H1 (cell line): ENCODE results near the gene LYRM4. TPM values are rescaled to one million over a fixed set of nuclear protein-coding genes. Genes with fewer than 3 reads are reported as not detected.

Source experiments
- CTCF ChIA-PET: fragments of 300-600 bp; sonication (Branson Sonifier 250); formaldehyde crosslinking; loops from one replicate; lab custom pipeline; 2021; ENCODE audit not compliant: partially characterized antibody; lab: Charles Lee
- POLR2A ChIA-PET: fragments of 300-600 bp; sonication (Branson Sonifier 250); formaldehyde crosslinking; loops from one replicate; lab custom pipeline; 2021; ENCODE audit warnings: inconsistent platforms; ENCODE audit not compliant: partially characterized antibody; lab: Charles Lee
- DNase-seq, 2 experiments: peaks; one replicate each; pipeline versions ENCODE4 v3.0.0 to v3.0.0-alpha.2; 2010 to 2022; ENCODE audit warnings: low spot score in 2 of 2, low read depth in 1 of 2, mixed read lengths in 1 of 2
- FAIRE-seq: peaks from 2 replicates; lab custom pipeline; 2011; peaks lifted over from hg19 to GRCh38; lab: Jason Lieb, UNC
- H2AFZ ChIP-seq: 2 replicates; pipeline ENCODE4 v1.8.1; 2012; ENCODE audit warnings: low read length, inconsistent platforms
- H2AK5ac ChIP-seq: 2 replicates; pipeline ENCODE4 v1.6.1; 2013; ENCODE audit warnings: low read depth, low read length
- H2BK120ac ChIP-seq: replicated peaks from 2 replicates; pipeline ENCODE3; 2013; ENCODE audit warnings: low read depth, low read length, inconsistent platforms
- H2BK12ac ChIP-seq: 2 replicates; pipeline ENCODE4 v1.6.1; 2013; ENCODE audit warnings: low read depth, low read length
- H2BK15ac ChIP-seq: 2 replicates; pipeline ENCODE4 v1.6.1; 2013; ENCODE audit warnings: low read length
- H2BK20ac ChIP-seq: 2 replicates; pipeline ENCODE4 v1.6.1; 2013; ENCODE audit warnings: low read length
- H2BK5ac ChIP-seq: 2 replicates; pipeline ENCODE4 v1.6.1; 2013; ENCODE audit warnings: low read depth, low read length
- H3K14ac ChIP-seq: 2 replicates; pipeline ENCODE4 v1.6.1; 2013; ENCODE audit warnings: inconsistent platforms; ENCODE audit not compliant: insufficient read length
- H3K18ac ChIP-seq: 2 replicates; pipeline ENCODE4 v1.6.1; 2013; ENCODE audit warnings: low read length; ENCODE audit errors: extremely low read depth
- H3K23ac ChIP-seq: 2 replicates; pipeline ENCODE4 v1.6.1; 2013; ENCODE audit warnings: inconsistent platforms; ENCODE audit not compliant: insufficient read length
- H3K23me2 ChIP-seq: 2 replicates; pipeline ENCODE4 v1.6.1; 2013; ENCODE audit warnings: low read depth, low read length
- H3K27ac ChIP-seq: 2 replicates; pipeline ENCODE4 v1.6.1; 2011; ENCODE audit warnings: low read depth, low read length, inconsistent platforms
- H3K27me3 ChIP-seq, 4 experiments: replicated peaks in 1 of 4; 1 replicate in 1 of 4; 2 replicates in 3 of 4; pipeline versions ENCODE4 v1.6.1 to v1.8.1; 2011 to 2013; ENCODE audit warnings: low read length in 3 of 4, mild to moderate bottlenecking in 3 of 4, inconsistent platforms in 2 of 4, mixed read lengths in 2 of 4, moderate library complexity in 1 of 4; ENCODE audit not compliant: control insufficient read depth in 3 of 4, insufficient read depth in 3 of 4; ENCODE audit errors: extremely low read depth in 1 of 4
- H3K36me3 ChIP-seq, 4 experiments: 2 replicates each; pipeline versions ENCODE4 v1.6.1 to v1.8.1; 2011 to 2013; ENCODE audit warnings: mild to moderate bottlenecking in 4 of 4, low read length in 3 of 4, moderate library complexity in 2 of 4, control low read depth in 1 of 4, inconsistent platforms in 1 of 4; ENCODE audit not compliant: insufficient read depth in 4 of 4, control insufficient read depth in 2 of 4
- H3K4ac ChIP-seq: replicated peaks from 2 replicates; pipeline ENCODE3; 2013; ENCODE audit warnings: low read length, low read depth, mixed read lengths, inconsistent platforms; ENCODE audit not compliant: insufficient read length
- H3K4me1 ChIP-seq, 4 experiments: replicated peaks in 1 of 4; 1 replicate in 1 of 4; 2 replicates in 3 of 4; pipeline versions ENCODE4 v1.6.1 to v1.8.1; 2011 to 2013; ENCODE audit warnings: low read length in 3 of 4, inconsistent platforms in 2 of 4, mixed read lengths in 1 of 4; ENCODE audit not compliant: insufficient read depth in 4 of 4, control insufficient read depth in 3 of 4
- H3K4me2 ChIP-seq, 2 experiments: 2 replicates each; pipeline versions ENCODE4 v1.6.1 to v1.8.1; 2011 to 2013; ENCODE audit warnings: low read depth in 2 of 2, low read length in 2 of 2, control low read depth in 1 of 2, inconsistent platforms in 1 of 2, mild to moderate bottlenecking in 1 of 2; ENCODE audit not compliant: insufficient read depth in 1 of 2
- H3K4me3 ChIP-seq, 4 experiments: fragments of 200-600, 300-600 bp in 1 of 4; sonication (generic), shearing (Covaris generic), sonication (Bioruptor Twin) in 1 of 4; 2 replicates each; pipeline versions ENCODE4 v1.5.1 to v1.8.1; 2011 to 2016; ENCODE audit warnings: low read length in 4 of 4, low read depth in 3 of 4, control low read depth in 2 of 4, inconsistent platforms in 2 of 4, mild to moderate bottlenecking in 2 of 4, mixed read lengths in 1 of 4, moderate library complexity in 1 of 4; ENCODE audit not compliant: insufficient read depth in 2 of 4; ENCODE audit errors: extremely low read depth in 1 of 4
- H3K56ac ChIP-seq: replicated peaks from 2 replicates; pipeline ENCODE3; 2013; ENCODE audit warnings: low read depth, mild to moderate bottlenecking, mixed read lengths, low read length, inconsistent platforms; ENCODE audit not compliant: insufficient read length
- H3K79me1 ChIP-seq: 2 replicates; pipeline ENCODE4 v1.6.1; 2013; ENCODE audit warnings: low read depth, low read length, control low read depth
- H3K79me2 ChIP-seq, 2 experiments: 2 replicates each; pipeline versions ENCODE4 v1.6.1 to v1.8.1; 2012 to 2013; ENCODE audit warnings: low read length in 2 of 2, mild to moderate bottlenecking in 2 of 2, inconsistent platforms in 1 of 2; ENCODE audit not compliant: insufficient read depth in 2 of 2, control insufficient read depth in 1 of 2
- H3K9ac ChIP-seq, 4 experiments: replicated peaks in 1 of 4; 1 replicate in 1 of 4; 2 replicates in 3 of 4; pipeline versions ENCODE4 v1.6.1 to v1.8.1; 2011 to 2013; ENCODE audit warnings: low read depth in 3 of 4, low read length in 3 of 4, control low read depth in 2 of 4, mild to moderate bottlenecking in 2 of 4, moderate library complexity in 2 of 4, inconsistent platforms in 1 of 4; ENCODE audit errors: extremely low read depth in 1 of 4
- H3K9me3 ChIP-seq, 2 experiments: 2 replicates each; pipeline versions ENCODE4 v1.6.1 to v1.8.1; 2012 to 2013; ENCODE audit warnings: mild to moderate bottlenecking in 2 of 2, moderate library complexity in 2 of 2, control low read depth in 1 of 2, inconsistent platforms in 1 of 2, low read depth in 1 of 2, low read length in 1 of 2, mixed read lengths in 1 of 2; ENCODE audit not compliant: insufficient read depth in 2 of 2
- H4K20me1 ChIP-seq, 2 experiments: replicated peaks in 1 of 2; 2 replicates each; pipeline versions ENCODE3 to v1.8.1; 2011 to 2013; ENCODE audit warnings: inconsistent platforms in 2 of 2, low read length in 2 of 2, mild to moderate bottlenecking in 1 of 2; ENCODE audit not compliant: insufficient read depth in 2 of 2, control insufficient read depth in 1 of 2
- H4K5ac ChIP-seq: 2 replicates; pipeline ENCODE4 v1.6.1; 2013; ENCODE audit warnings: low read length, low read depth, mixed read lengths, inconsistent platforms; ENCODE audit not compliant: insufficient read length
- H4K8ac ChIP-seq: 2 replicates; pipeline ENCODE4 v1.8.0; 2013; ENCODE audit warnings: mild to moderate bottlenecking, moderate library complexity, low read length, inconsistent platforms; ENCODE audit not compliant: insufficient read depth; ENCODE audit errors: extremely low read depth
- H4K91ac ChIP-seq: replicated peaks from 2 replicates; pipeline ENCODE3; 2013; ENCODE audit warnings: low read length, mixed read lengths, inconsistent platforms; ENCODE audit not compliant: insufficient read length
- ASH2L ChIP-seq: fragments of 200-600, 300-600 bp; sonication (generic); IDR thresholded peaks from one replicate; pipeline ENCODE4 v1.7.1; 2017; ENCODE audit warnings: low read length
- SIN3A ChIP-seq, 2 experiments: IDR thresholded peaks in 1 of 2; conservative IDR thresholded peaks in 1 of 2; 2 replicates each; pipeline ENCODE4 v1.6.1; 2011 to 2012; ENCODE audit warnings: low read length in 2 of 2, improper control_type of control experiment in 1 of 2, low read depth in 1 of 2, mild to moderate bottlenecking in 1 of 2
- WGBS, 2 experiments: shearing (Covaris generic) in 1 of 2; methylation state at CpG; one replicate each; pipeline versions ENCODE4 v1.1.6 to v1.1.7; 2013 to 2015; ENCODE audit warnings: low lambda C conversion rate in 2 of 2, mixed read lengths in 2 of 2, inconsistent platforms in 1 of 2, low coverage in 1 of 2, missing lambda C conversion rate in 1 of 2; ENCODE audit not compliant: insufficient replicate concordance in 2 of 2, insufficient coverage in 1 of 2, insufficient read length in 1 of 2; ENCODE audit errors: extremely low coverage in 1 of 2, missing lambda C conversion rate in 1 of 2; 5-methylcytosine and 5-hydroxymethylcytosine counted together
- polyA plus RNA-seq, 7 experiments: library from polyadenylated mRNA; depleted of rRNA in 3 of 7; stranded (reverse) in 5 of 7; unstranded in 2 of 7; fragments of >200 nt in 5 of 7; fragments of 200-250 nt in 2 of 7; gene quantifications; 1 replicate in 5 of 7; 2 replicates in 1 of 7; 4 replicates in 1 of 7; pipeline versions ENCODE4 v1.2.1 to v1.2.3, GENCODE V29; 2011 to 2013; ENCODE audit warnings: missing spikeins in 2 of 7, mixed read lengths in 2 of 7
- total RNA-seq: library from RNA; stranded (reverse); fragmentation: NEBNext Ultra II Directional; extraction: Animal tissue kit (Norgen Biotek cat#: 25700); gene quantifications from 2 replicates; pipeline ENCODE4 v1.2.1, GENCODE V29; 2021

The LYRM4 gene
- total and polyA plus RNA-seq, 2 of the 8 experiments (the other 6 are each of a cell fraction or from before 2014, with no cell fraction given): 56.6 to 62.8 TPM

GRCh38 chr6:5302995-5303622 lies 42.4 kb upstream of the LYRM4 start:
- H2BK120ac ChIP-seq: no peak overlapping the region
- FAIRE-seq (no peak), DNase-seq (peak in 1 of 2 experiments; percentile 68)
- no peak overlapping the region for H3K9ac ChIP-seq
- H2BK5ac ChIP-seq: no peak overlapping the region
- no peaks in the 10 kb centered on the region for H3K79me1 ChIP-seq
- no peak overlapping the region for H4K8ac ChIP-seq
- H3K4ac ChIP-seq: no peak overlapping the region
- peaks cover 0 to 2% of the 10 kb centered on the region in 2 experiments for H4K20me1 ChIP-seq
- ChIA-PET CTCF (interaction anchor here (0.7 to 10.6 kb wide), 35 partner anchors 8 to 414 kb away, joined by 3 to 126 read pairs (median 5); no protein-coding TSS in a partner anchor), POLR2A (interaction anchor here (0.9 to 1.3 kb wide), 3 partner anchors 16 to 43 kb away, joined by 3 read pairs; no protein-coding TSS in a partner anchor)
- no peaks in the 10 kb centered on the region for H3K36me3 ChIP-seq
- H3K56ac ChIP-seq: no peak overlapping the region
- no peak overlapping the region for H3K18ac ChIP-seq
- no peak overlapping the region for H4K91ac ChIP-seq
- H3K79me2 ChIP-seq: peaks cover 0 to 4% of the 10 kb centered on the region in 2 experiments; a peak in 1 of 4 replicates
- no peak overlapping the region for H2AK5ac ChIP-seq
- no peaks in the 10 kb centered on the region; a peak in 1 of 7 replicates for H3K4me1 ChIP-seq
- no peak overlapping the region for H2BK12ac ChIP-seq
- H3K9me3 ChIP-seq: no peaks in the 10 kb centered on the region
- no peak overlapping the region for H4K5ac ChIP-seq
- no peak overlapping the region for H2BK15ac ChIP-seq
- H3K23ac ChIP-seq: no peak overlapping the region
- no peak overlapping the region for H3K14ac ChIP-seq
- no peaks in the 10 kb centered on the region for H3K27me3 ChIP-seq
- no peak overlapping the region for H2BK20ac ChIP-seq
- no peak overlapping the region for H3K4me2 ChIP-seq
- no peak overlapping the region for H3K4me3 ChIP-seq
- H2AFZ ChIP-seq: 0 out of 2 replicates have a peak overlapping the region, but pooled peaks have one; percentile 36
- H3K27ac ChIP-seq: no peak overlapping the region
- WGBS, 2 experiments: 29% methylated on average over 10 of the region's 10 CpGs; no CpG with 5 or more reads in 1 of the 2 experiments
- no peaks in the 10 kb centered on the region for H3K23me2 ChIP-seq
- TF ChIP-seq SIN3A (conservative IDR thresholded peaks at IDR 0.05 in 1 of 2, IDR thresholded peaks at IDR 0.05 in 1 of 2; ENCODE audit: low read depth in 1 of 2, low read length in 2 of 2) (peak in 1 of 2 experiments; percentile 53; a peak in 1 of 4 replicates), ASH2L (peak; percentile 24)
